ENCODE data around the gene STXBP6.
"Not testable (repeated sequence)": the region's sequence is repeated elsewhere in the genome, so short reads cannot be mapped to it uniquely, and the experiment has no call there.

- TF ChIP-seq, protein P1, sequence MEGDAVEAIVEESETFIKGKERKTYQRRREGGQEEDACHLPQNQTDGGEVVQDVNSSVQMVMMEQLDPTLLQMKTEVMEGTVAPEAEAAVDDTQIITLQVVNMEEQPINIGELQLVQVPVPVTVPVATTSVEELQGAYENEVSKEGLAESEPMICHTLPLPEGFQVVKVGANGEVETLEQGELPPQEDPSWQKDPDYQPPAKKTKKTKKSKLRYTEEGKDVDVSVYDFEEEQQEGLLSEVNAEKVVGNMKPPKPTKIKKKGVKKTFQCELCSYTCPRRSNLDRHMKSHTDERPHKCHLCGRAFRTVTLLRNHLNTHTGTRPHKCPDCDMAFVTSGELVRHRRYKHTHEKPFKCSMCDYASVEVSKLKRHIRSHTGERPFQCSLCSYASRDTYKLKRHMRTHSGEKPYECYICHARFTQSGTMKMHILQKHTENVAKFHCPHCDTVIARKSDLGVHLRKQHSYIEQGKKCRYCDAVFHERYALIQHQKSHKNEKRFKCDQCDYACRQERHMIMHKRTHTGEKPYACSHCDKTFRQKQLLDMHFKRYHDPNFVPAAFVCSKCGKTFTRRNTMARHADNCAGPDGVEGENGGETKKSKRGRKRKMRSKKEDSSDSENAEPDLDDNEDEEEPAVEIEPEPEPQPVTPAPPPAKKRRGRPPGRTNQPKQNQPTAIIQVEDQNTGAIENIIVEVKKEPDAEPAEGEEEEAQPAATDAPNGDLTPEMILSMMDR (IDR thresholded peaks at IDR 0.05) = not testable (repeated sequence)
- TF ChIP-seq, protein P2, sequence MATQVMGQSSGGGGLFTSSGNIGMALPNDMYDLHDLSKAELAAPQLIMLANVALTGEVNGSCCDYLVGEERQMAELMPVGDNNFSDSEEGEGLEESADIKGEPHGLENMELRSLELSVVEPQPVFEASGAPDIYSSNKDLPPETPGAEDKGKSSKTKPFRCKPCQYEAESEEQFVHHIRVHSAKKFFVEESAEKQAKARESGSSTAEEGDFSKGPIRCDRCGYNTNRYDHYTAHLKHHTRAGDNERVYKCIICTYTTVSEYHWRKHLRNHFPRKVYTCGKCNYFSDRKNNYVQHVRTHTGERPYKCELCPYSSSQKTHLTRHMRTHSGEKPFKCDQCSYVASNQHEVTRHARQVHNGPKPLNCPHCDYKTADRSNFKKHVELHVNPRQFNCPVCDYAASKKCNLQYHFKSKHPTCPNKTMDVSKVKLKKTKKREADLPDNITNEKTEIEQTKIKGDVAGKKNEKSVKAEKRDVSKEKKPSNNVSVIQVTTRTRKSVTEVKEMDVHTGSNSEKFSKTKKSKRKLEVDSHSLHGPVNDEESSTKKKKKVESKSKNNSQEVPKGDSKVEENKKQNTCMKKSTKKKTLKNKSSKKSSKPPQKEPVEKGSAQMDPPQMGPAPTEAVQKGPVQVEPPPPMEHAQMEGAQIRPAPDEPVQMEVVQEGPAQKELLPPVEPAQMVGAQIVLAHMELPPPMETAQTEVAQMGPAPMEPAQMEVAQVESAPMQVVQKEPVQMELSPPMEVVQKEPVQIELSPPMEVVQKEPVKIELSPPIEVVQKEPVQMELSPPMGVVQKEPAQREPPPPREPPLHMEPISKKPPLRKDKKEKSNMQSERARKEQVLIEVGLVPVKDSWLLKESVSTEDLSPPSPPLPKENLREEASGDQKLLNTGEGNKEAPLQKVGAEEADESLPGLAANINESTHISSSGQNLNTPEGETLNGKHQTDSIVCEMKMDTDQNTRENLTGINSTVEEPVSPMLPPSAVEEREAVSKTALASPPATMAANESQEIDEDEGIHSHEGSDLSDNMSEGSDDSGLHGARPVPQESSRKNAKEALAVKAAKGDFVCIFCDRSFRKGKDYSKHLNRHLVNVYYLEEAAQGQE (IDR thresholded peaks at IDR 0.05; ENCODE audit: insufficient read depth in 1 of 2, low read depth in 2 of 2, low read length in 1 of 2) = not testable (repeated sequence)
- not testable (repeated sequence) for TF ChIP-seq POLR2AphosphoS5, TCF7L2 (IDR thresholded peaks at IDR 0.05; ENCODE audit: low read depth, low read length)
Observed at GRCh38 chr14:24962118-24962517, 87.8 kb downstream of the STXBP6 start.
